GM12878 (cell line): ENCODE measurements around the gene GALNT9. TPM values are rescaled to one million over a fixed set of nuclear protein-coding genes. Genes with fewer than 3 reads are reported as not detected.

ENCODE experiments used
- ATAC-seq: fragments of 200-7000 bp; cut with Tn5 transposase; 3 replicates; pipeline ENCODE4 v1.9.1; 2020; ENCODE audit warnings: mild to moderate bottlenecking, moderate library complexity
- BruUV-seq: library from RNA; stranded (reverse); fragments of 400-500 nt; replicated peaks from 2 replicates; lab custom pipeline; 2021; lab: Mats Ljungman, UMichigan
- CTCF ChIA-PET: fragments of 300-600 bp; sonication (Branson Sonifier 250); formaldehyde crosslinking; extraction: SDS; loops from one replicate; lab custom pipeline; 2021; ENCODE audit warnings: inconsistent platforms; lab: Yijun Ruan, JAX
- POLR2A ChIA-PET: fragments of 350-600 bp; formaldehyde crosslinking; extraction: SDS; loops from one replicate; lab custom pipeline; 2021; ENCODE audit warnings: inconsistent platforms; lab: Charles Lee
- RAD21 ChIA-PET: fragments of 300-600 bp; sonication (Branson Sonifier 250); formaldehyde crosslinking; loops from one replicate; lab custom pipeline; 2023; ENCODE audit warnings: antibody characterized with exemption; ENCODE audit not compliant: unreplicated experiment; lab: Charles Lee
- SMC1A ChIA-PET: fragments of 300-600 bp; sonication (Branson Sonifier 250); formaldehyde crosslinking; loops from one replicate; lab custom pipeline; 2023; ENCODE audit not compliant: unreplicated experiment, uncharacterized antibody; lab: Charles Lee
- DNase-seq: peaks from one replicate; pipeline ENCODE4 v3.0.0-alpha.2; 2011; ENCODE audit warnings: low read depth, low spot score
- FAIRE-seq: peaks from 3 replicates; lab custom pipeline; 2011; peaks lifted over from hg19 to GRCh38; lab: Jason Lieb, UNC
- H2AFZ ChIP-seq: 2 replicates; pipeline ENCODE4 v1.6.0; 2011; ENCODE audit warnings: low read depth, low read length, control low read depth; ENCODE audit not compliant: control insufficient read depth
- H3K27ac ChIP-seq: 2 replicates; pipeline ENCODE4 v1.5.1; 2011; ENCODE audit warnings: control low read depth; ENCODE audit not compliant: control insufficient read depth, insufficient read depth
- H3K27me3 ChIP-seq, 2 experiments: replicated peaks in 1 of 2; 2 replicates each; pipeline versions ENCODE4 v1.6.0 to v1.6.1; 2011; ENCODE audit warnings: low read length in 1 of 2; ENCODE audit not compliant: control insufficient read depth in 2 of 2, insufficient read depth in 2 of 2
- H3K36me3 ChIP-seq, 2 experiments: 2 replicates each; pipeline ENCODE4 v1.5.1; 2011; ENCODE audit warnings: low read length in 1 of 2; ENCODE audit not compliant: control insufficient read depth in 2 of 2, insufficient read depth in 2 of 2
- H3K4me1 ChIP-seq: 2 replicates; pipeline ENCODE4 v1.6.1; 2011; ENCODE audit warnings: mild to moderate bottlenecking, low read length, moderate library complexity, mixed read lengths; ENCODE audit not compliant: control insufficient read depth, insufficient read depth
- H3K4me2 ChIP-seq: 2 replicates; pipeline ENCODE4 v1.6.0; 2011; ENCODE audit warnings: control low read depth; ENCODE audit not compliant: control insufficient read depth, insufficient read depth
- H3K4me3 ChIP-seq: fragments of 200-600 bp; sonication (generic); 2 replicates; pipeline ENCODE4 v1.5.1; 2016
- H3K79me2 ChIP-seq: 2 replicates; pipeline ENCODE4 v1.6.0; 2011; ENCODE audit warnings: low read length; ENCODE audit not compliant: control insufficient read depth, insufficient read depth
- H3K9ac ChIP-seq: 2 replicates; pipeline ENCODE4 v1.8.0; 2011; ENCODE audit warnings: low read length, control low read depth, mixed read lengths; ENCODE audit not compliant: control insufficient read depth, insufficient read depth
- H3K9me3 ChIP-seq: replicated peaks from 3 replicates; pipeline ENCODE4 v1.5.1; 2011; ENCODE audit warnings: mild to moderate bottlenecking, low read length; ENCODE audit not compliant: control insufficient read depth, insufficient read depth
- H4K20me1 ChIP-seq: 2 replicates; pipeline ENCODE4 v1.6.0; 2011; ENCODE audit not compliant: control insufficient read depth, insufficient read depth
- BACH1 ChIP-seq: fragments of 450-650 bp; IDR thresholded peaks from 2 replicates; pipeline ENCODE4 v1.6.1; 2017; ENCODE audit warnings: mild to moderate bottlenecking, borderline replicate concordance
- BRCA1 ChIP-seq: IDR thresholded peaks from 2 replicates; pipeline ENCODE4 v1.6.1; 2011; ENCODE audit warnings: low read depth, low read length, improper control_type of control experiment
- KDM1A ChIP-seq: fragments of 200-600 bp; sonication (generic); IDR thresholded peaks from 2 replicates; pipeline ENCODE4 v1.6.1; 2016; ENCODE audit warnings: borderline replicate concordance
- MYC ChIP-seq: IDR thresholded peaks from 2 replicates; pipeline ENCODE4 v1.6.1; 2011; ENCODE audit warnings: mild to moderate bottlenecking, low read length, moderate library complexity, inconsistent platforms; ENCODE audit not compliant: insufficient read depth, insufficient replicate concordance, insufficient read length, severe bottlenecking
- NKRF ChIP-seq: fragments of 450-650 bp; conservative IDR thresholded peaks from 2 replicates; pipeline ENCODE4 v1.6.1; 2017; ENCODE audit warnings: mild to moderate bottlenecking, moderate library complexity
- NR2C1 ChIP-seq: fragments of 450-650 bp; IDR thresholded peaks from 2 replicates; pipeline ENCODE4 v1.6.1; 2017; ENCODE audit warnings: antibody characterized with exemption, mild to moderate bottlenecking, moderate library complexity
- POLR2AphosphoS5 ChIP-seq: IDR thresholded peaks from 2 replicates; pipeline ENCODE4 v1.6.1; 2011; ENCODE audit warnings: mild to moderate bottlenecking, low read length, inconsistent platforms
- SREBF1 ChIP-seq: IDR thresholded peaks from 2 replicates; pipeline ENCODE4 v1.6.1; 2012; ENCODE audit warnings: mild to moderate bottlenecking, low read length
- USF2 ChIP-seq: IDR thresholded peaks from 2 replicates; pipeline ENCODE4 v1.6.1; 2011; ENCODE audit warnings: low read depth, low read length, improper control_type of control experiment, borderline replicate concordance
- ZZZ3 ChIP-seq: IDR thresholded peaks from 2 replicates; pipeline ENCODE4 v1.6.1; 2011; ENCODE audit warnings: low read depth; ENCODE audit not compliant: control insufficient read depth, insufficient read length
- WGBS: methylation state at CpG from one replicate; pipeline ENCODE4 v1.1.6; 2016; ENCODE audit warnings: low lambda C conversion rate; ENCODE audit not compliant: insufficient replicate concordance, insufficient coverage; ENCODE audit errors: missing lambda C conversion rate; 5-methylcytosine and 5-hydroxymethylcytosine counted together
- in situ Hi-C: fragments of 300-500 bp; cut with MboI; formaldehyde crosslinking; loops from 9 replicates; pipeline ENCODE4 v1.14.3; 2018; ENCODE audit warnings: mixed read lengths
- intact Hi-C: fragments of 100-400 bp; cut with micrococcal nuclease; formaldehyde crosslinking; loops from one replicate; pipeline ENCODE4 v1.14.2; 2022; ENCODE audit not compliant: unreplicated experiment
- polyA plus RNA-seq, 11 experiments: library from polyadenylated mRNA; depleted of rRNA in 4 of 11; unstranded in 6 of 11; stranded (reverse) in 5 of 11; fragments of >200 nt; fragmentation: Nextera tagmentation in 4 of 11; fragmentation: Illumina TruSeq in 1 of 11; extraction: Ambion mirVana in 4 of 11; extraction: Trizol in 1 of 11; gene quantifications; 1 replicate in 1 of 11; 2 replicates in 10 of 11; pipeline versions ENCODE4 v1.2.1 to v1.2.3, GENCODE V29; 2011 to 2016; ENCODE audit warnings: inconsistent platforms in 2 of 11, missing spikeins in 2 of 11, low read depth in 1 of 11
- total RNA-seq, 4 experiments: library from RNA; depleted of rRNA in 3 of 4; stranded (reverse); fragments of >200 nt in 3 of 4; fragmentation: Illumina TruSeq in 1 of 4; extraction: Trizol in 1 of 4; gene quantifications; 2 replicates each; pipeline versions ENCODE4 v1.2.1 to v1.2.3, GENCODE V29; 2013 to 2021

The GALNT9 gene
- total and polyA plus RNA-seq, 10 of the 15 experiments (the other 5 are each of a cell fraction or from before 2014, with no cell fraction given) = 0.04 TPM; not detected in 9

GRCh38 chr12:132174015-132174838 lies 155.2 kb downstream of the GALNT9 start:
- no peak overlapping the region for H3K27ac ChIP-seq
- RAD21 ChIA-PET = no interaction called here
- H3K27me3 ChIP-seq = no peaks in the 10 kb centered on the region
- intact Hi-C loops = no loop called here
- POLR2A ChIA-PET = no interaction called here
- peaks cover 9% of the 10 kb centered on the region for H3K4me1 ChIP-seq
- H3K36me3 ChIP-seq = no peaks in the 10 kb centered on the region
- no peaks in the 10 kb centered on the region for H4K20me1 ChIP-seq
- FAIRE-seq (no peak), DNase-seq (no peak), ATAC-seq (no peak)
- H3K79me2 ChIP-seq = no peaks in the 10 kb centered on the region
- in situ Hi-C loops = no loop called here
- TF ChIP-seq USF2 (no peak), MYC (no peak), ZZZ3 (no peak), KDM1A (no peak), POLR2AphosphoS5 (no peak), BRCA1 (no peak), SREBF1 (no peak), NKRF (no peak), BACH1 (no peak), NR2C1 (no peak)
- H3K9me3 ChIP-seq = no peaks in the 10 kb centered on the region
- H2AFZ ChIP-seq = peak overlapping the region; percentile 45
- H3K4me2 ChIP-seq = peak overlapping the region; percentile 42; the same call in 1 of the 2 replicates
- CTCF ChIA-PET = no interaction called here
- BruUV-seq = no TSS peak
- no peak overlapping the region for H3K9ac ChIP-seq
- 59% methylated on average over 30 of the region's 30 CpGs for WGBS
- SMC1A ChIA-PET = no interaction called here
- no peak overlapping the region for H3K4me3 ChIP-seq
